MCF 10A (cell line): ENCODE measurements around the gene GPR18. TPM values are rescaled to one million over a fixed set of nuclear protein-coding genes. Genes with fewer than 3 reads are reported as not detected.
"Not testable (repeated sequence)": the region's sequence is repeated elsewhere in the genome, so short reads cannot be mapped to it uniquely, and the experiment has no call there.

Source experiments
- BruUV-seq: library from RNA; stranded (reverse); fragments of 400-500 nt; replicated peaks from 2 replicates; lab custom pipeline; 2021; lab: Mats Ljungman, UMichigan
- CTCF ChIA-PET: fragments of 300-600 bp; sonication (Branson Sonifier 250); formaldehyde crosslinking; extraction: SDS; loops from one replicate; lab custom pipeline; 2021; ENCODE audit warnings: antibody characterized with exemption, inconsistent platforms; lab: Yijun Ruan, JAX
- POLR2A ChIA-PET: fragments of 300-600, 350-650 bp; sonication (Branson Sonifier 250); formaldehyde crosslinking; extraction: SDS; loops from one replicate; lab custom pipeline; 2020; ENCODE audit warnings: antibody characterized with exemption, inconsistent platforms; lab: Yijun Ruan, JAX
- DNase-seq: peaks from one replicate; pipeline ENCODE4 v3.0.0-alpha.2; 2018; ENCODE audit not compliant: unreplicated experiment
- H3K27ac Mint-ChIP-seq: one replicate; pipeline ENCODE4 v1.8.0; 2022; ENCODE audit warnings: mild to moderate bottlenecking, low read depth, mixed read lengths; ENCODE audit not compliant: unreplicated experiment
- H3K27me3 Mint-ChIP-seq: one replicate; pipeline ENCODE4 v1.8.0; 2022; ENCODE audit warnings: mixed read lengths; ENCODE audit not compliant: insufficient read depth, unreplicated experiment
- H3K36me3 Mint-ChIP-seq: one replicate; pipeline ENCODE4 v1.8.0; 2022; ENCODE audit warnings: mild to moderate bottlenecking, moderate library complexity, mixed read lengths; ENCODE audit not compliant: insufficient read depth, unreplicated experiment
- H3K4me1 Mint-ChIP-seq: one replicate; pipeline ENCODE4 v1.8.0; 2022; ENCODE audit warnings: mixed read lengths; ENCODE audit not compliant: insufficient read depth, unreplicated experiment
- H3K4me3 Mint-ChIP-seq: one replicate; pipeline ENCODE4 v1.8.0; 2022; ENCODE audit warnings: mild to moderate bottlenecking, moderate library complexity, mixed read lengths; ENCODE audit not compliant: unreplicated experiment
- H3K9me3 Mint-ChIP-seq: one replicate; pipeline ENCODE4 v1.8.0; 2022; ENCODE audit warnings: mixed read lengths; ENCODE audit not compliant: unreplicated experiment
- intact Hi-C: fragments of 100-400 bp; cut with micrococcal nuclease; formaldehyde crosslinking; loops from 2 replicates; pipeline ENCODE4 v1.14.1; 2022
- total RNA-seq: library from RNA; stranded (reverse); gene quantifications from 2 replicates; pipeline ENCODE4 v1.2.3, GENCODE V29; 2022
- TF ChIP-seq, protein P1 (sequence below): fragments of 200-600 bp; IDR thresholded peaks from one replicate; pipeline ENCODE4 v1.8.0; 2022; ENCODE audit warnings: antibody characterized with exemption, mild to moderate bottlenecking; ENCODE audit not compliant: unreplicated experiment

The GPR18 gene
- total RNA-seq, 1 experiment from 2014 or later: not detected

DNA sequence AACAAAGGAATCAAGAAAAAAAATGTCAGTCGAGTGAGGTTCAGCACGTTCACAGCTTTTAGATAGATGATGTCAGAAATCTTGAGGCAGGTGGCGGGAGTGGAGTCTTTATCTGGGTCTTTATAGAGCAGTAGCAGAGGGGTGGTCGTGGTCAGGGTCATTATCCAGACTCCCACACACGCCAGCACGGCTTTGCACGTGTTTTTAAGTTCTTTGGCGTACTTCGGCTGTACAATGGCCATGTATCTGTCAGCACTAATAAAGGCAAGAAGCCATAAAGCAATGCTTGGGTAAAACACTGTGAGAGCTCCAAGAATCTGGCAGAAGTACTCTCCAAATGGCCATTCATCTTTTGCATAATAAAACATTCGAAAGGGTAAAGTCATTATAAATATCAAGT lies 2.9 kb downstream of the GPR18 start:
- Mint-ChIP-seq H3K4me3 (no peak overlapping the region), H3K27me3 (no peaks in the 10 kb centered on the region), H3K27ac (no peak overlapping the region), H3K36me3 (peaks cover 30% of the 10 kb centered on the region), H3K9me3 (no peaks in the 10 kb centered on the region), H3K4me1 (peaks cover 5% of the 10 kb centered on the region)
- intact Hi-C loops: no loop called here
- POLR2A ChIA-PET: interaction anchor here (1.3 to 1.5 kb wide), 2 partner anchors 55 kb away, joined by 4 to 9 read pairs; partner anchors contain the start of gene UBAC2
- DNase-seq: no peak
- no TSS peak for BruUV-seq
- CTCF ChIA-PET: interaction anchor here (0.5 to 2.8 kb wide), 7 partner anchors 9 to 684 kb away, joined by 3 to 20 read pairs (median 4); no protein-coding TSS in a partner anchor
- TF ChIP-seq, protein P1, sequence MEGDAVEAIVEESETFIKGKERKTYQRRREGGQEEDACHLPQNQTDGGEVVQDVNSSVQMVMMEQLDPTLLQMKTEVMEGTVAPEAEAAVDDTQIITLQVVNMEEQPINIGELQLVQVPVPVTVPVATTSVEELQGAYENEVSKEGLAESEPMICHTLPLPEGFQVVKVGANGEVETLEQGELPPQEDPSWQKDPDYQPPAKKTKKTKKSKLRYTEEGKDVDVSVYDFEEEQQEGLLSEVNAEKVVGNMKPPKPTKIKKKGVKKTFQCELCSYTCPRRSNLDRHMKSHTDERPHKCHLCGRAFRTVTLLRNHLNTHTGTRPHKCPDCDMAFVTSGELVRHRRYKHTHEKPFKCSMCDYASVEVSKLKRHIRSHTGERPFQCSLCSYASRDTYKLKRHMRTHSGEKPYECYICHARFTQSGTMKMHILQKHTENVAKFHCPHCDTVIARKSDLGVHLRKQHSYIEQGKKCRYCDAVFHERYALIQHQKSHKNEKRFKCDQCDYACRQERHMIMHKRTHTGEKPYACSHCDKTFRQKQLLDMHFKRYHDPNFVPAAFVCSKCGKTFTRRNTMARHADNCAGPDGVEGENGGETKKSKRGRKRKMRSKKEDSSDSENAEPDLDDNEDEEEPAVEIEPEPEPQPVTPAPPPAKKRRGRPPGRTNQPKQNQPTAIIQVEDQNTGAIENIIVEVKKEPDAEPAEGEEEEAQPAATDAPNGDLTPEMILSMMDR: no peak

GRCh38 chr13:99254830-99255229 lies 3.3 kb downstream of the GPR18 start:
- TF ChIP-seq, protein P1: no peak
- CTCF ChIA-PET: interaction anchor here (0.6 to 2.8 kb wide), 6 partner anchors 11 to 239 kb away, joined by 3 to 20 read pairs (median 10); no protein-coding TSS in a partner anchor
- H3K9me3 Mint-ChIP-seq: no peaks in the 10 kb centered on the region
- peaks cover 1% of the 10 kb centered on the region for H3K4me1 Mint-ChIP-seq
- no peak for DNase-seq
- intact Hi-C loops: no loop called here
- POLR2A ChIA-PET: interaction anchor here (1.3 kb wide), 1 partner anchor 55 kb away, joined by 4 read pairs; the partner anchor contains the start of gene UBAC2
- H3K4me3 Mint-ChIP-seq: no peak overlapping the region
- no peaks in the 10 kb centered on the region for H3K27me3 Mint-ChIP-seq
- no peak overlapping the region for H3K27ac Mint-ChIP-seq
- peaks cover 28% of the 10 kb centered on the region for H3K36me3 Mint-ChIP-seq
- no TSS peak for BruUV-seq

- no peaks in the 10 kb centered on the region for H3K27me3 Mint-ChIP-seq
- POLR2A ChIA-PET: no interaction called here
- TF ChIP-seq, protein P1: no peak
- CTCF ChIA-PET: interaction anchor here (0.5 to 1.3 kb wide), 3 partner anchors 15 to 185 kb away, joined by 3 to 4 read pairs (median 4); no protein-coding TSS in a partner anchor
- H3K27ac Mint-ChIP-seq: no peak overlapping the region
- no TSS peak for BruUV-seq
- DNase-seq: no peak
- no peak overlapping the region for H3K4me3 Mint-ChIP-seq
- no peaks in the 10 kb centered on the region for H3K9me3 Mint-ChIP-seq
- no peaks in the 10 kb centered on the region for H3K4me1 Mint-ChIP-seq
- peaks cover 24% of the 10 kb centered on the region for H3K36me3 Mint-ChIP-seq
- intact Hi-C loops: no loop called here
Measured at GRCh38 chr13:99251921-99252320, 6.3 kb downstream of the GPR18 start.

DNA sequence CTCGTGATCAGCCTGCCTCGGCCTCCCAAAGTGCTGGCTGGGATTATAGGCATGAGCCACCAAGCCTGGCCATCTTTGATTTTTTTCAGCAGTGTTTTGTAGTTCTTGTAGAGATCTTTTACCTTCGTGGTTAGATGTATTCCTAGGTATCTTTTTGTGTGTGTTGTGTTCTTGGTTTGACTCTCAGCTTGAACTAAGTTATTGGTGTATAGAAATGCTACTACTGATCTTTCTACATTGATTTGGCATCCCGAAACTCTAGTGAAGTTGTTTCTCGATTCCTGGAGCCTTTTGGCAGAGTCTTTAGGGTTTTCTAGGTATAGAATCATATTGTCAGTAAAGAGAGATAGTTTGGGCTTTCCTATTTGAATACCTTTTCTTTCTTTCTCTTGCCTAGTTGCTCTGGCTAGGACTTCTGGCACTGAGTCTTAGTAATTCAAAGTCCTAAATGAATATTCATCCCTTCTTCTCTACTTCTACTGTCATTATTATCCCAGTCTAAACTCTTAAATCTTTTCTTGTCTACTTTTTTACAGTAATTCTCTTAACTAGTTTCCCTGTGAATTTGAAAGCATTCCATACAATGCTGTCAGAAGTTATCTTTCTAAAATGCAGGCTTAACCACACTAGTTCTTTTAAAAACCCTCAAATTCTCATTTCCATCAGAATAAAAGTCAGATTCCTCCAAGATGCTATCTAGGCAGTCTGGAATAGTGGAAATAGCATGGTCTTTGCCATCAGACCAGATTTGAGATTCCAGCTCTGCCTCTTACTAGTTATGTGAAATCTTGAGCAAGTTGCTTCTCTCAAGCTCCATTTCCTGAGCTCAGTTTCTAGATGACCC lies 7.0 kb downstream of the GPR18 start:
- no peaks in the 10 kb centered on the region for H3K27me3 Mint-ChIP-seq
- no peaks in the 10 kb centered on the region for H3K9me3 Mint-ChIP-seq
- no peak overlapping the region for H3K4me3 Mint-ChIP-seq
- no TSS peak for BruUV-seq
- TF ChIP-seq, protein P1: no peak
- no peaks in the 10 kb centered on the region for H3K4me1 Mint-ChIP-seq
- ChIA-PET CTCF (interaction anchor here (0.5 to 1.3 kb wide), 3 partner anchors 15 to 185 kb away, joined by 3 to 4 read pairs (median 4); no protein-coding TSS in a partner anchor), POLR2A (no interaction called here)
- peaks cover 29% of the 10 kb centered on the region for H3K36me3 Mint-ChIP-seq
- no peak for DNase-seq
- no peak overlapping the region for H3K27ac Mint-ChIP-seq
- intact Hi-C loops: no loop called here

- H3K4me3 Mint-ChIP-seq, DNase-seq, intact Hi-C loops, H3K27me3 Mint-ChIP-seq, H3K4me1 Mint-ChIP-seq, BruUV-seq, H3K9me3 Mint-ChIP-seq, H3K27ac Mint-ChIP-seq: not testable (repeated sequence)
- H3K36me3 Mint-ChIP-seq: peaks cover 25% of the 10 kb centered on the region
- CTCF ChIA-PET: interaction anchor here (0.6 to 1.0 kb wide), 3 partner anchors 16 to 187 kb away, joined by 3 to 4 read pairs (median 4); no protein-coding TSS in a partner anchor
- POLR2A ChIA-PET: interaction anchor here (0.6 kb wide), 1 partner anchor 99 kb away, joined by 3 read pairs; no protein-coding TSS in a partner anchor
Measured at GRCh38 chr13:99249606-99250005, 8.6 kb downstream of the GPR18 start.
